K562 (cell line): ENCODE measurements around the gene COX6B2. TPM values are rescaled to one million over a fixed set of nuclear protein-coding genes. Genes with fewer than 3 reads are reported as not detected.

Source experiments
- ATAC-seq: fragments of 200-7000 bp; cut with Tn5 transposase; 3 replicates; pipeline ENCODE4 v1.9.1; 2020; ENCODE audit warnings: moderate library complexity
- BruUV-seq: library from RNA; stranded (reverse); fragments of 400-500 nt; replicated peaks from 2 replicates; lab custom pipeline; 2021; lab: Mats Ljungman, UMichigan
- CTCF ChIA-PET: fragments of 300-600 bp; formaldehyde crosslinking; extraction: SDS; loops from one replicate; lab custom pipeline; 2021; ENCODE audit warnings: low intra/inter-chr PET ratio; lab: Yijun Ruan, JAX
- POLR2A ChIA-PET: fragments of 300-600, 350-650 bp; sonication (Branson Sonifier 250); formaldehyde crosslinking; extraction: SDS; loops from one replicate; lab custom pipeline; 2021; ENCODE audit warnings: antibody characterized with exemption, inconsistent platforms; lab: Yijun Ruan, JAX
- DNase-seq, 4 experiments: peaks; one replicate each; pipeline versions ENCODE4 v3.0.0 to v3.0.0-alpha.2; 2011 to 2018; ENCODE audit warnings: low spot score in 3 of 4, mixed read lengths in 3 of 4; ENCODE audit errors: extremely low read depth in 1 of 4
- FAIRE-seq: peaks from 2 replicates; lab custom pipeline; 2011; peaks lifted over from hg19 to GRCh38; lab: Jason Lieb, UNC
- H2AFZ ChIP-seq: 2 replicates; pipeline ENCODE4 v1.6.0; 2011; ENCODE audit warnings: low read depth, low read length, control low read depth, inconsistent platforms
- H3K27ac ChIP-seq: fragments of 200-600 bp; 3 replicates; pipeline ENCODE4 v1.8.0; 2011; ENCODE audit warnings: low read depth, mild to moderate bottlenecking, control low read depth, inconsistent platforms, low read length, moderate library complexity, mixed read lengths; ENCODE audit errors: extremely low read depth
- H3K27me3 ChIP-seq, 2 experiments: fragments of 300-600 bp in 1 of 2; 2 replicates in 1 of 2; 3 replicates in 1 of 2; pipeline versions ENCODE4 v1.6.0 to v1.8.0; 2011; ENCODE audit warnings: inconsistent platforms in 2 of 2, low read length in 2 of 2, mild to moderate bottlenecking in 1 of 2, mixed read lengths in 1 of 2, moderate library complexity in 1 of 2; ENCODE audit not compliant: control insufficient read depth in 2 of 2, insufficient read depth in 2 of 2
- H3K36me3 ChIP-seq: fragments of 300-600 bp; 3 replicates; pipeline ENCODE4 v1.8.0; 2011; ENCODE audit warnings: mild to moderate bottlenecking, low read length, inconsistent platforms; ENCODE audit not compliant: control insufficient read depth, insufficient read depth
- H3K4me1 ChIP-seq, 2 experiments: fragments of 200-600 bp in 1 of 2; replicated peaks in 1 of 2; 2 replicates in 1 of 2; 3 replicates in 1 of 2; pipeline versions ENCODE4 v1.5.1 to v1.8.0; 2011; ENCODE audit warnings: inconsistent platforms in 2 of 2, low read length in 2 of 2, mild to moderate bottlenecking in 1 of 2, mixed read lengths in 1 of 2, moderate library complexity in 1 of 2; ENCODE audit not compliant: control insufficient read depth in 2 of 2, insufficient read depth in 2 of 2
- H3K4me2 ChIP-seq: 2 replicates; pipeline ENCODE4 v1.6.1; 2011; ENCODE audit warnings: low read length, control low read depth, inconsistent platforms, mixed read lengths; ENCODE audit not compliant: insufficient read depth
- H3K4me3 ChIP-seq: fragments of 200-600 bp; sonication (generic), shearing (Covaris generic); 2 replicates; pipeline ENCODE4 v1.5.1; 2016; ENCODE audit warnings: control low read depth, inconsistent platforms
- H3K79me2 ChIP-seq: fragments of 200-600 bp; 3 replicates; pipeline ENCODE4 v1.8.0; 2011; ENCODE audit warnings: low read length, inconsistent platforms; ENCODE audit not compliant: control insufficient read depth, insufficient read depth
- H3K9ac ChIP-seq, 2 experiments: 2 replicates each; pipeline versions ENCODE4 v1.6.0 to v1.6.1; 2011; ENCODE audit warnings: low read depth in 2 of 2, low read length in 2 of 2, control low read depth in 1 of 2, inconsistent platforms in 1 of 2, mild to moderate bottlenecking in 1 of 2, mixed read lengths in 1 of 2; ENCODE audit not compliant: insufficient read depth in 1 of 2
- H3K9me1 ChIP-seq: one replicate; pipeline ENCODE4 v1.6.0; 2011; ENCODE audit warnings: inconsistent platforms, mild to moderate bottlenecking, low read length, moderate library complexity; ENCODE audit not compliant: control insufficient read depth, insufficient read depth
- H3K9me3 ChIP-seq: replicated peaks from 2 replicates; pipeline ENCODE4 v1.5.1; 2011; ENCODE audit warnings: low read depth, low read length, inconsistent platforms; ENCODE audit not compliant: control insufficient read depth, insufficient read depth
- H4K20me1 ChIP-seq: replicated peaks from 2 replicates; pipeline ENCODE4 v1.6.1; 2011; ENCODE audit warnings: low read length, inconsistent platforms, mixed read lengths; ENCODE audit not compliant: control insufficient read depth, insufficient read depth
- HDAC1 ChIP-seq, 2 experiments: fragments of 450-650 bp; IDR thresholded peaks; 2 replicates each; pipeline ENCODE4 v1.6.1; 2016 to 2017; ENCODE audit warnings: inconsistent platforms in 1 of 2, mild to moderate bottlenecking in 1 of 2, moderate library complexity in 1 of 2
- KDM5B ChIP-seq: fragments of 200-600 bp; sonication (generic); IDR thresholded peaks from 2 replicates; pipeline ENCODE4 v1.6.1; 2012; ENCODE audit warnings: low read depth, mild to moderate bottlenecking, moderate library complexity, low read length, control low read depth, inconsistent platforms; ENCODE audit not compliant: insufficient replicate concordance
- L3MBTL2 ChIP-seq: fragments of 450-650 bp; IDR thresholded peaks from 2 replicates; pipeline ENCODE4 v1.6.1; 2016; ENCODE audit warnings: mild to moderate bottlenecking, moderate library complexity
- MTA1 ChIP-seq: fragments of 450-650 bp; IDR thresholded peaks from 2 replicates; pipeline ENCODE4 v1.6.1; 2017; ENCODE audit warnings: borderline replicate concordance
- PRDM10 ChIP-seq: fragments of 450-650 bp; IDR thresholded peaks from 2 replicates; pipeline ENCODE4 v1.6.1; 2018; ENCODE audit not compliant: partially characterized antibody
- PTTG1 ChIP-seq: fragments of 450-650 bp; IDR thresholded peaks from 2 replicates; pipeline ENCODE4 v1.6.1; 2016; ENCODE audit warnings: low read depth, mild to moderate bottlenecking, missing genetic modification characterization, missing compliant biosample characterization
- PYGO2 ChIP-seq: fragments of 450-650 bp; IDR thresholded peaks from 2 replicates; pipeline ENCODE4 v1.6.1; 2016; ENCODE audit warnings: mild to moderate bottlenecking, missing genetic modification characterization, moderate library complexity, missing compliant biosample characterization
- SETDB1 ChIP-seq: IDR thresholded peaks from one replicate; pipeline ENCODE4 v1.6.1; 2012; ENCODE audit warnings: low read length, control low read depth, inconsistent platforms
- SIX5 ChIP-seq, 2 experiments: IDR thresholded peaks; 2 replicates each; pipeline ENCODE4 v1.6.1; 2011; ENCODE audit warnings: low read length in 2 of 2, borderline replicate concordance in 1 of 2, low read depth in 1 of 2, mild to moderate bottlenecking in 1 of 2, moderate library complexity in 1 of 2; ENCODE audit not compliant: insufficient read depth in 1 of 2
- SREBF2 ChIP-seq: sonication (generic); formaldehyde crosslinking; IDR thresholded peaks from 2 replicates; pipeline ENCODE4 v1.4.0; 2020; ENCODE audit warnings: mild to moderate bottlenecking, missing genetic modification reagents
- TCF15 ChIP-seq: fragments of 250-450 bp; sonication (Bioruptor Pico); IDR thresholded peaks from 2 replicates; pipeline ENCODE4 v1.8.0; 2022; ENCODE audit warnings: moderate library complexity, mild to moderate bottlenecking, inconsistent platforms
- ZC3H11A ChIP-seq: IDR thresholded peaks from 2 replicates; pipeline ENCODE4 v1.6.1; 2012; ENCODE audit warnings: low read depth, low read length, improper control_type of control experiment
- ZNF175 ChIP-seq: fragments of 200-800 bp; sonication (Bioruptor generic); IDR thresholded peaks from 2 replicates; pipeline ENCODE4 v1.6.1; 2016; ENCODE audit warnings: low read depth, mild to moderate bottlenecking, missing genetic modification characterization, missing compliant biosample characterization
- ZNF347 ChIP-seq: fragments of 450-650 bp; formaldehyde crosslinking; IDR thresholded peaks from 2 replicates; pipeline ENCODE4 v1.4.0; 2020; ENCODE audit warnings: low read depth, mild to moderate bottlenecking, moderate library complexity
- WGBS: fragments of 100-300 bp; shearing (Covaris generic); methylation state at CpG from one replicate; pipeline ENCODE4 v1.1.6; 2016; ENCODE audit warnings: low coverage, mixed read lengths; ENCODE audit not compliant: insufficient coverage; ENCODE audit errors: missing lambda C conversion rate; 5-methylcytosine and 5-hydroxymethylcytosine counted together
- in situ Hi-C: fragments of 300-500 bp; cut with MboI; formaldehyde crosslinking; loops from 4 replicates; pipeline ENCODE4 v1.15.0; 2018; ENCODE audit warnings: inconsistent platforms, mixed read lengths
- intact Hi-C: fragments of 100-400 bp; cut with micrococcal nuclease; formaldehyde crosslinking; loops from 2 replicates; pipeline ENCODE4 v1.14.2; 2022
- polyA plus RNA-seq, 8 experiments: library from polyadenylated mRNA; depleted of rRNA in 4 of 8; stranded (reverse) in 5 of 8; unstranded in 3 of 8; fragments of >200 nt; fragmentation: Nextera tagmentation in 2 of 8; fragmentation: Illumina TruSeq in 1 of 8; extraction: Ambion mirVana in 2 of 8; extraction: Trizol in 1 of 8; gene quantifications; 2 replicates each; pipeline versions ENCODE4 v1.2.1 to v1.2.3, GENCODE V29; 2011 to 2014; ENCODE audit warnings: inconsistent platforms in 1 of 8, missing spikeins in 1 of 8
- total RNA-seq, 7 experiments: library from RNA; depleted of rRNA in 6 of 7; stranded (reverse); fragments of >200 nt in 6 of 7; fragmentation: Illumina TruSeq in 2 of 7; extraction: Trizol in 2 of 7; gene quantifications; 2 replicates each; pipeline versions ENCODE4 v1.2.1 to v1.2.3, GENCODE V29; 2011 to 2021; ENCODE audit warnings: low replicate concordance in 1 of 7
- TF ChIP-seq, protein P1 (sequence below): fragments of 200-800 bp; sonication (Bioruptor generic); IDR thresholded peaks from 2 replicates; pipeline ENCODE4 v1.6.1; 2017; ENCODE audit warnings: missing genetic modification characterization, missing compliant biosample characterization

COX6B2 gene
- total and polyA plus RNA-seq, 9 of the 15 experiments (the other 6 are each of a cell fraction or from before 2014, with no cell fraction given) = 0.40 to 2.5 (median 0.83) TPM

- H3K9ac ChIP-seq = peak overlapping the region; percentile 50 to 92
- peak; percentile 96 for ATAC-seq
- H3K79me2 ChIP-seq = no peaks in the 10 kb centered on the region
- CTCF ChIA-PET = no interaction called here
- WGBS = 0% methylated on average over 14 of the region's 72 CpGs
- peak; percentile 82 to 97 (median 97) for DNase-seq
- H3K9me1 ChIP-seq = no peaks in the 10 kb centered on the region
- FAIRE-seq = peak; percentile 81
- no peaks in the 10 kb centered on the region for H3K36me3 ChIP-seq
- peak overlapping the region; percentile 49; the same call in 2 of the 3 replicates for H3K27ac ChIP-seq
- peak overlapping the region; percentile 88 for H2AFZ ChIP-seq
- H4K20me1 ChIP-seq = peaks cover 6% of the 10 kb centered on the region; the same call in 1 of the 2 replicates
- intact Hi-C loops = no loop called here
- POLR2A ChIA-PET = interaction anchor here (0.9 to 2.4 kb wide), 4 partner anchors 13 to 83 kb away, joined by 3 to 11 read pairs (median 5); partner anchors contain the start of genes KMT5C and UBE2S
- H3K9me3 ChIP-seq = no peaks in the 10 kb centered on the region
- peak overlapping the region; percentile 85 for H3K4me2 ChIP-seq
- peak overlapping the region; percentile 64 for H3K4me3 ChIP-seq
- peaks cover 9 to 21% of the 10 kb centered on the region in 2 experiments; a peak in 4 of 5 replicates for H3K27me3 ChIP-seq
- in situ Hi-C loops = no loop called here
- H3K4me1 ChIP-seq = peaks cover 4 to 50% of the 10 kb centered on the region in 2 experiments; a peak in 4 of 5 replicates
- no TSS peak for BruUV-seq
- TF ChIP-seq ZNF175 = no peak
- TF ChIP-seq ZC3H11A = no peak
- no peak for TF ChIP-seq SETDB1
- no peak for TF ChIP-seq SREBF2 (CRISPR knock-in tag)
- TF ChIP-seq PTTG1 = no peak
- TF ChIP-seq ZNF347 (CRISPR knock-in tag) = no peak
- peak; percentile 87 for TF ChIP-seq PRDM10
- TF ChIP-seq, protein P1, sequence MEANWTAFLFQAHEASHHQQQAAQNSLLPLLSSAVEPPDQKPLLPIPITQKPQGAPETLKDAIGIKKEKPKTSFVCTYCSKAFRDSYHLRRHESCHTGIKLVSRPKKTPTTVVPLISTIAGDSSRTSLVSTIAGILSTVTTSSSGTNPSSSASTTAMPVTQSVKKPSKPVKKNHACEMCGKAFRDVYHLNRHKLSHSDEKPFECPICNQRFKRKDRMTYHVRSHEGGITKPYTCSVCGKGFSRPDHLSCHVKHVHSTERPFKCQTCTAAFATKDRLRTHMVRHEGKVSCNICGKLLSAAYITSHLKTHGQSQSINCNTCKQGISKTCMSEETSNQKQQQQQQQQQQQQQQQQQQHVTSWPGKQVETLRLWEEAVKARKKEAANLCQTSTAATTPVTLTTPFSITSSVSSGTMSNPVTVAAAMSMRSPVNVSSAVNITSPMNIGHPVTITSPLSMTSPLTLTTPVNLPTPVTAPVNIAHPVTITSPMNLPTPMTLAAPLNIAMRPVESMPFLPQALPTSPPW (CRISPR knock-in tag) = peak; percentile 62
- no peak for TF ChIP-seq TCF15 (CRISPR knock-in tag)
- no peak for TF ChIP-seq MTA1
- no peak for TF ChIP-seq SIX5 (IDR thresholded peaks at IDR 0.05; ENCODE audit: borderline replicate concordance in 1 of 2, insufficient read depth in 1 of 2, low read depth in 1 of 2, low read length in 2 of 2)
- no peak for TF ChIP-seq PYGO2 (tag)
- 0 out of 2 replicates have a peak, but pooled peaks have one; percentile 48 for TF ChIP-seq L3MBTL2
- 0 out of 4 replicates have a peak, but pooled peaks of 1 of the 2 experiments have one; percentile 8 for TF ChIP-seq HDAC1 (IDR thresholded peaks at IDR 0.05)
- TF ChIP-seq KDM5B = peak; percentile 0
Measured at GRCh38 chr19:55353803-55354697, 469 bp downstream of the COX6B2 start.
